Measurements from ENCODE around the gene ZNF622. TPM values are rescaled to one million over a fixed set of nuclear protein-coding genes. Genes with fewer than 3 reads are reported as not detected.

The ZNF622 gene
- total RNA-seq, 1 donor from 2014 or later = 56.1 TPM

- H3K27me3 ChIP-seq (ENCODE audit: low read depth) = no peaks in the 10 kb centered on the region
- DNase-seq = no peak
- peaks cover 95% of the 10 kb centered on the region for H3K4me1 ChIP-seq
- intact Hi-C loops (cut with micrococcal nuclease) = loop anchor here (10.0 kb wide), 1 partner anchor 178 kb away; no protein-coding TSS in a partner anchor
- H3K36me3 ChIP-seq = no peaks in the 10 kb centered on the region
- no peaks in the 10 kb centered on the region for H3K9me3 ChIP-seq (replicated peaks)
- TF ChIP-seq CTCF (IDR thresholded peaks at IDR 0.05; ENCODE audit: borderline replicate concordance) = no peak
- no peak overlapping the region for H3K4me3 ChIP-seq
- H3K27ac ChIP-seq (replicated peaks) = peak overlapping the region; percentile 86
These were observed 21.1 kb upstream of the ZNF622 start for GRCh38 chr5:16486711-16487111.

- no peak for TF ChIP-seq CTCF (IDR thresholded peaks at IDR 0.05; ENCODE audit: borderline replicate concordance)
- Histone ChIP-seq H3K27me3 (ENCODE audit: low read depth) (no peaks in the 10 kb centered on the region), H3K27ac (replicated peaks) (no peak overlapping the region), H3K9me3 (replicated peaks) (no peaks in the 10 kb centered on the region), H3K4me1 (peaks cover 93% of the 10 kb centered on the region), H3K36me3 (peaks cover 2% of the 10 kb centered on the region), H3K4me3 (no peak overlapping the region)
- DNase-seq = no peak
- intact Hi-C loops (cut with micrococcal nuclease) = loop anchor here (10.0 kb wide), 1 partner anchor 179 kb away; no protein-coding TSS in a partner anchor
These were observed 20.1 kb upstream of the ZNF622 start for GRCh38 chr5:16485656-16486055.

GRCh38 chr5:16484081-16484480 lies 18.5 kb upstream of the ZNF622 start:
- H3K4me1 ChIP-seq = peaks cover 92% of the 10 kb centered on the region
- no peak for TF ChIP-seq CTCF (IDR thresholded peaks at IDR 0.05; ENCODE audit: borderline replicate concordance)
- peaks cover 12% of the 10 kb centered on the region for H3K36me3 ChIP-seq
- H3K9me3 ChIP-seq (replicated peaks) = no peaks in the 10 kb centered on the region
- intact Hi-C loops (cut with micrococcal nuclease) = loop anchor here (10.0 kb wide), 1 partner anchor 181 kb away; no protein-coding TSS in a partner anchor
- no peak for DNase-seq
- no peaks in the 10 kb centered on the region for H3K27me3 ChIP-seq (ENCODE audit: low read depth)
- H3K4me3 ChIP-seq = no peak overlapping the region
- no peak overlapping the region for H3K27ac ChIP-seq (replicated peaks)

- DNase-seq = no peak
- intact Hi-C loops (cut with micrococcal nuclease) = loop anchor here (10.0 kb wide), 1 partner anchor 181 kb away; no protein-coding TSS in a partner anchor
- Histone ChIP-seq H3K4me3 (no peak overlapping the region), H3K27ac (replicated peaks) (no peak overlapping the region), H3K4me1 (peaks cover 92% of the 10 kb centered on the region), H3K27me3 (ENCODE audit: low read depth) (no peaks in the 10 kb centered on the region), H3K9me3 (replicated peaks) (no peaks in the 10 kb centered on the region), H3K36me3 (peaks cover 12% of the 10 kb centered on the region)
- no peak for TF ChIP-seq CTCF (IDR thresholded peaks at IDR 0.05; ENCODE audit: borderline replicate concordance)
These were observed 17.8 kb upstream of the ZNF622 start for GRCh38 chr5:16483361-16483760.

- intact Hi-C loops (cut with micrococcal nuclease) = loop anchor here (10.0 kb wide), 1 partner anchor 182 kb away; no protein-coding TSS in a partner anchor
- Histone ChIP-seq H3K27me3 (ENCODE audit: low read depth) (no peaks in the 10 kb centered on the region), H3K36me3 (peaks cover 12% of the 10 kb centered on the region), H3K27ac (replicated peaks) (no peak overlapping the region), H3K4me1 (peaks cover 92% of the 10 kb centered on the region), H3K4me3 (no peak overlapping the region), H3K9me3 (replicated peaks) (no peaks in the 10 kb centered on the region)
- no peak for DNase-seq
- no peak for TF ChIP-seq CTCF (IDR thresholded peaks at IDR 0.05; ENCODE audit: borderline replicate concordance)
These were observed 17.3 kb upstream of the ZNF622 start for GRCh38 chr5:16482891-16483290.
